K562 (cell line): ENCODE results near the gene GOLGB1. TPM values are rescaled to one million over a fixed set of nuclear protein-coding genes. Genes with fewer than 3 reads are reported as not detected.

Experiments used
- ATAC-seq: fragments of 200-7000 bp; cut with Tn5 transposase; 3 replicates; pipeline ENCODE4 v1.9.1; 2020; ENCODE audit warnings: moderate library complexity
- BruUV-seq: library from RNA; stranded (reverse); fragments of 400-500 nt; replicated peaks from 2 replicates; lab custom pipeline; 2021; lab: Mats Ljungman, UMichigan
- CTCF ChIA-PET: fragments of 300-600 bp; formaldehyde crosslinking; extraction: SDS; loops from one replicate; lab custom pipeline; 2021; ENCODE audit warnings: low intra/inter-chr PET ratio; lab: Yijun Ruan, JAX
- POLR2A ChIA-PET: fragments of 300-600, 350-650 bp; sonication (Branson Sonifier 250); formaldehyde crosslinking; extraction: SDS; loops from one replicate; lab custom pipeline; 2021; ENCODE audit warnings: antibody characterized with exemption, inconsistent platforms; lab: Yijun Ruan, JAX
- DNase-seq, 4 experiments: peaks; one replicate each; pipeline versions ENCODE4 v3.0.0 to v3.0.0-alpha.2; 2011 to 2018; ENCODE audit warnings: low spot score in 3 of 4, mixed read lengths in 3 of 4; ENCODE audit errors: extremely low read depth in 1 of 4
- FAIRE-seq: peaks from 2 replicates; lab custom pipeline; 2011; peaks lifted over from hg19 to GRCh38; lab: Jason Lieb, UNC
- H2AFZ ChIP-seq: 2 replicates; pipeline ENCODE4 v1.6.0; 2011; ENCODE audit warnings: low read depth, low read length, control low read depth, inconsistent platforms
- H3K27ac ChIP-seq: fragments of 200-600 bp; 3 replicates; pipeline ENCODE4 v1.8.0; 2011; ENCODE audit warnings: low read depth, mild to moderate bottlenecking, control low read depth, inconsistent platforms, low read length, moderate library complexity, mixed read lengths; ENCODE audit errors: extremely low read depth
- H3K27me3 ChIP-seq, 2 experiments: fragments of 300-600 bp in 1 of 2; 2 replicates in 1 of 2; 3 replicates in 1 of 2; pipeline versions ENCODE4 v1.6.0 to v1.8.0; 2011; ENCODE audit warnings: inconsistent platforms in 2 of 2, low read length in 2 of 2, mild to moderate bottlenecking in 1 of 2, mixed read lengths in 1 of 2, moderate library complexity in 1 of 2; ENCODE audit not compliant: control insufficient read depth in 2 of 2, insufficient read depth in 2 of 2
- H3K36me3 ChIP-seq: fragments of 300-600 bp; 3 replicates; pipeline ENCODE4 v1.8.0; 2011; ENCODE audit warnings: mild to moderate bottlenecking, low read length, inconsistent platforms; ENCODE audit not compliant: control insufficient read depth, insufficient read depth
- H3K4me1 ChIP-seq, 2 experiments: fragments of 200-600 bp in 1 of 2; replicated peaks in 1 of 2; 2 replicates in 1 of 2; 3 replicates in 1 of 2; pipeline versions ENCODE4 v1.5.1 to v1.8.0; 2011; ENCODE audit warnings: inconsistent platforms in 2 of 2, low read length in 2 of 2, mild to moderate bottlenecking in 1 of 2, mixed read lengths in 1 of 2, moderate library complexity in 1 of 2; ENCODE audit not compliant: control insufficient read depth in 2 of 2, insufficient read depth in 2 of 2
- H3K4me2 ChIP-seq: 2 replicates; pipeline ENCODE4 v1.6.1; 2011; ENCODE audit warnings: low read length, control low read depth, inconsistent platforms, mixed read lengths; ENCODE audit not compliant: insufficient read depth
- H3K4me3 ChIP-seq: fragments of 200-600 bp; sonication (generic), shearing (Covaris generic); 2 replicates; pipeline ENCODE4 v1.5.1; 2016; ENCODE audit warnings: control low read depth, inconsistent platforms
- H3K79me2 ChIP-seq: fragments of 200-600 bp; 3 replicates; pipeline ENCODE4 v1.8.0; 2011; ENCODE audit warnings: low read length, inconsistent platforms; ENCODE audit not compliant: control insufficient read depth, insufficient read depth
- H3K9ac ChIP-seq, 2 experiments: 2 replicates each; pipeline versions ENCODE4 v1.6.0 to v1.6.1; 2011; ENCODE audit warnings: low read depth in 2 of 2, low read length in 2 of 2, control low read depth in 1 of 2, inconsistent platforms in 1 of 2, mild to moderate bottlenecking in 1 of 2, mixed read lengths in 1 of 2; ENCODE audit not compliant: insufficient read depth in 1 of 2
- H3K9me1 ChIP-seq: one replicate; pipeline ENCODE4 v1.6.0; 2011; ENCODE audit warnings: inconsistent platforms, mild to moderate bottlenecking, low read length, moderate library complexity; ENCODE audit not compliant: control insufficient read depth, insufficient read depth
- H3K9me3 ChIP-seq: replicated peaks from 2 replicates; pipeline ENCODE4 v1.5.1; 2011; ENCODE audit warnings: low read depth, low read length, inconsistent platforms; ENCODE audit not compliant: control insufficient read depth, insufficient read depth
- H4K20me1 ChIP-seq: replicated peaks from 2 replicates; pipeline ENCODE4 v1.6.1; 2011; ENCODE audit warnings: low read length, inconsistent platforms, mixed read lengths; ENCODE audit not compliant: control insufficient read depth, insufficient read depth
- CTBP1 ChIP-seq: fragments of 450-650 bp; IDR thresholded peaks from 2 replicates; pipeline ENCODE4 v1.6.1; 2016; ENCODE audit warnings: borderline replicate concordance
- HMBOX1 ChIP-seq: sonication (generic); IDR thresholded peaks from 2 replicates; pipeline ENCODE4 v1.6.1; 2016
- WGBS: fragments of 100-300 bp; shearing (Covaris generic); methylation state at CpG from one replicate; pipeline ENCODE4 v1.1.6; 2016; ENCODE audit warnings: low coverage, mixed read lengths; ENCODE audit not compliant: insufficient coverage; ENCODE audit errors: missing lambda C conversion rate; 5-methylcytosine and 5-hydroxymethylcytosine counted together
- in situ Hi-C: fragments of 300-500 bp; cut with MboI; formaldehyde crosslinking; loops from 4 replicates; pipeline ENCODE4 v1.15.0; 2018; ENCODE audit warnings: inconsistent platforms, mixed read lengths
- intact Hi-C: fragments of 100-400 bp; cut with micrococcal nuclease; formaldehyde crosslinking; loops from 2 replicates; pipeline ENCODE4 v1.14.2; 2022
- polyA plus RNA-seq, 8 experiments: library from polyadenylated mRNA; depleted of rRNA in 4 of 8; stranded (reverse) in 5 of 8; unstranded in 3 of 8; fragments of >200 nt; fragmentation: Nextera tagmentation in 2 of 8; fragmentation: Illumina TruSeq in 1 of 8; extraction: Ambion mirVana in 2 of 8; extraction: Trizol in 1 of 8; gene quantifications; 2 replicates each; pipeline versions ENCODE4 v1.2.1 to v1.2.3, GENCODE V29; 2011 to 2014; ENCODE audit warnings: inconsistent platforms in 1 of 8, missing spikeins in 1 of 8
- total RNA-seq, 7 experiments: library from RNA; depleted of rRNA in 6 of 7; stranded (reverse); fragments of >200 nt in 6 of 7; fragmentation: Illumina TruSeq in 2 of 7; extraction: Trizol in 2 of 7; gene quantifications; 2 replicates each; pipeline versions ENCODE4 v1.2.1 to v1.2.3, GENCODE V29; 2011 to 2021; ENCODE audit warnings: low replicate concordance in 1 of 7

Gene GOLGB1
- total and polyA plus RNA-seq, 9 of the 15 experiments (the other 6 are each of a cell fraction or from before 2014, with no cell fraction given): 4.0 to 16.3 (median 9.7) TPM

- intact Hi-C loops (no loop called here), in situ Hi-C loops (no loop called here)
- no peaks in the 10 kb centered on the region for H3K36me3 ChIP-seq
- no peak overlapping the region for H3K9ac ChIP-seq
- H3K4me2 ChIP-seq: no peak overlapping the region
- FAIRE-seq (no peak), ATAC-seq (no peak), DNase-seq (no peak)
- ChIA-PET POLR2A (no interaction called here), CTCF (no interaction called here)
- H2AFZ ChIP-seq: no peak overlapping the region
- no peak overlapping the region for H3K27ac ChIP-seq
- TF ChIP-seq CTBP1 (no peak), HMBOX1 (peak; percentile 44; the same call in 1 of the 2 replicates)
- no TSS peak for BruUV-seq
- H3K4me1 ChIP-seq: peaks cover 0 to 9% of the 10 kb centered on the region in 2 experiments; a peak in 2 of 5 replicates
- H3K9me3 ChIP-seq: no peaks in the 10 kb centered on the region
- H3K27me3 ChIP-seq: no peaks in the 10 kb centered on the region
- H4K20me1 ChIP-seq: no peaks in the 10 kb centered on the region
- WGBS: 0% methylated on average over 1 of the region's 1 CpG
- H3K4me3 ChIP-seq: no peak overlapping the region
- H3K9me1 ChIP-seq: no peaks in the 10 kb centered on the region
- H3K79me2 ChIP-seq: no peaks in the 10 kb centered on the region
These were observed 9.3 kb upstream of the GOLGB1 start for GRCh38 chr3:121758727-121759450.
